Measurements from ENCODE around the gene RASAL1. TPM values are rescaled to one million over a fixed set of nuclear protein-coding genes. Genes with fewer than 3 reads are reported as not detected.

Gene RASAL1
- total and polyA plus RNA-seq, 11 donors = not detected

- no peaks in the 10 kb centered on the region for H3K9me3 ChIP-seq
- no peak for ATAC-seq
- DNase-seq = no peak
- TF ChIP-seq POLR2A (IDR thresholded peaks at IDR 0.05) (no peak), CTCF (IDR thresholded peaks at IDR 0.05) (no peak)
- no peaks in the 10 kb centered on the region for H3K36me3 ChIP-seq
- peaks cover 8 to 52% (median 26%) of the 10 kb centered on the region in 9 donors for H3K27me3 ChIP-seq
- intact Hi-C loops (cut with DNase I) = loop anchor here in 2 of 10 donors (5.0 kb wide), 2 partner anchors 42 to 117 kb away; no protein-coding TSS in a partner anchor
- no peak overlapping the region for H3K4me3 ChIP-seq
- H3K27ac ChIP-seq = no peak overlapping the region
- H3K4me1 ChIP-seq = peaks cover 0 to 16% (median 6%) of the 10 kb centered on the region in 12 donors
- WGBS, 4 donors = 63 to 71% (median 66%) methylated on average over 4 of the region's 4 CpGs
These were observed 80.5 kb downstream of the RASAL1 start for GRCh38 chr12:113054948-113055486.

GRCh38 chr12:113052326-113052725, 83.2 kb downstream of the RASAL1 start:
- H3K27me3 ChIP-seq = peaks cover 8 to 42% (median 19%) of the 10 kb centered on the region in 9 donors
- WGBS, 4 donors = 52 to 66% (median 59%) methylated on average over 4 of the region's 4 CpGs
- intact Hi-C loops (cut with DNase I) = loop anchor here in 2 of 10 donors (5.0 kb wide), 2 partner anchors 45 to 120 kb away; no protein-coding TSS in a partner anchor

GRCh38 chr12:113051759-113052158, 83.8 kb downstream of the RASAL1 start:
- DNase-seq = no peak
- peaks cover 4 to 37% (median 13%) of the 10 kb centered on the region in 9 donors for H3K27me3 ChIP-seq
- WGBS, 4 donors = 84 to 91% (median 86%) methylated on average over 4 of the region's 4 CpGs
- intact Hi-C loops (cut with DNase I) = loop anchor here in 2 of 10 donors (2.0 to 5.0 kb wide), 3 partner anchors 46 to 121 kb away; no protein-coding TSS in a partner anchor
- no peaks in the 10 kb centered on the region for H3K9me3 ChIP-seq
- H3K4me3 ChIP-seq = no peak overlapping the region
- no peaks in the 10 kb centered on the region for H3K36me3 ChIP-seq
- H3K4me1 ChIP-seq = peaks cover 0 to 7% (median 1%) of the 10 kb centered on the region in 12 donors
- ATAC-seq = no peak
- H3K27ac ChIP-seq = no peak overlapping the region
- TF ChIP-seq CTCF (IDR thresholded peaks at IDR 0.05) = no peak
- TF ChIP-seq POLR2A (IDR thresholded peaks at IDR 0.05) = no peak

More at GRCh38 chr12:113052326-113052725, 83.2 kb downstream of the RASAL1 start:
- no peak for DNase-seq
- no peak overlapping the region for H3K4me3 ChIP-seq
- H3K4me1 ChIP-seq = peaks cover 0 to 12% (median 5%) of the 10 kb centered on the region in 12 donors
- no peaks in the 10 kb centered on the region for H3K9me3 ChIP-seq
- H3K36me3 ChIP-seq = no peaks in the 10 kb centered on the region
- TF ChIP-seq POLR2A (IDR thresholded peaks at IDR 0.05) (no peak), CTCF (IDR thresholded peaks at IDR 0.05) (no peak)
- no peak for ATAC-seq
- no peak overlapping the region for H3K27ac ChIP-seq

- Histone ChIP-seq H3K27me3 (peaks cover 0 to 27% (median 5%) of the 10 kb centered on the region in 9 donors), H3K36me3 (no peaks in the 10 kb centered on the region), H3K27ac (no peak overlapping the region), H3K4me3 (no peak overlapping the region), H3K4me1 (no peaks in the 10 kb centered on the region), H3K9me3 (no peaks in the 10 kb centered on the region)
- DNase-seq = no peak
- no peak for TF ChIP-seq POLR2A (IDR thresholded peaks at IDR 0.05)
- no peak for TF ChIP-seq CTCF (IDR thresholded peaks at IDR 0.05)
- intact Hi-C loops (cut with DNase I) = loop anchor here in 2 of 10 donors (2.0 to 5.0 kb wide), 3 partner anchors 47 to 122 kb away; no protein-coding TSS in a partner anchor
- ATAC-seq = no peak
- WGBS, 4 donors = 87 to 95% (median 88%) methylated on average over 7 of the region's 7 CpGs
These were observed 84.8 kb downstream of the RASAL1 start for GRCh38 chr12:113050795-113051194.

Data from heart left ventricle (tissue), 16 donors.